Measurements from ENCODE around the gene CENPS. TPM values are rescaled to one million over a fixed set of nuclear protein-coding genes. Genes with fewer than 3 reads are reported as not detected.
A peak's percentile ranks its signal among the peaks of the same experiment; 100 is the strongest.

Gene CENPS
- total and polyA plus RNA-seq, 9 of the 15 experiments (the other 6 are each of a cell fraction or from before 2014, with no cell fraction given), result 10.2 to 36.0 (median 26.0) TPM

DNA sequence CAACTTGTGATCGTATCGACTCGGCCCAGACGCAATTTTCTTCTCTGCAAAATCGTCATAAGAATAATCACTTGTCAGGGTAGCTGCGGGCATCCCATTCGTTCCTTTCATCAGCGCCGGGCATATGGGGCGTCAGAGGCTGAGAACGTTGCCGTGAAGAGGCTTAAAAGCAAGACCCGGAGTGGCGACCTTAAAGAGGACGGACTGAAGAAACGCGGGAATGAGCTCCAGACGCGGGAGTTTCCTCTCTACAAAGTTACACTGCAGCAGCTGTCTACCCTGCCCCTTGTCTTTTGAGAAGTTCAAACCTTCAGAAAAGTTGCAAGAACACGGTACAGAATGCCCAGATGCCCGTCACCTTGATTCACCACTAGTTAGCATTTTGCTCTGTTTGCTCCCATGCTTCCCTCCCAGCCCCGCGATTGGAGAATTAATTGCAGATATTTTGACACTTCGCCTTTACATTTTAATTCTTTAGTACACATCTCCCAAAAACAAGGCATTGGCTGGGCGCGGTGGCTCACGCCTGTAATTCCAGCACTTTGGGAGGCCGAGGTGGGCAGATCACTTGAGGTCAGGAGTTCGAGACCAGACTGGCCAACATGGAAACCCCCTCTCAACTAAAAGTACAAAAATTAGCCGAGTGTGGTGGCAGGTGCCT, 967 bp downstream of the CENPS start:
- CTCF ChIA-PET (ENCODE audit: low intra/inter-chr PET ratio), result interaction anchor here (0.6 to 5.7 kb wide), 4 partner anchors 31 to 62 kb away, joined by 3 to 95 read pairs (median 46); no protein-coding TSS in a partner anchor
- Histone ChIP-seq H3K27me3 (ENCODE audit: control insufficient read depth in 2 of 2, insufficient read depth in 2 of 2, low read length in 2 of 2) (no peaks in the 10 kb centered on the region), H3K36me3 (ENCODE audit: control insufficient read depth, insufficient read depth, low read length) (no peaks in the 10 kb centered on the region), H4K20me1 (replicated peaks; ENCODE audit: control insufficient read depth, insufficient read depth, low read length) (no peaks in the 10 kb centered on the region), H3K9me3 (replicated peaks; ENCODE audit: control insufficient read depth, insufficient read depth, low read depth, low read length) (no peaks in the 10 kb centered on the region), H3K9me1 (ENCODE audit: control insufficient read depth, insufficient read depth, low read length) (peaks cover 3% of the 10 kb centered on the region), H3K79me2 (ENCODE audit: control insufficient read depth, insufficient read depth, low read length) (peaks cover 12% of the 10 kb centered on the region; the same call in 2 of the 3 replicates), H2AFZ (ENCODE audit: low read depth, low read length) (peak overlapping the region; percentile 98), H3K4me2 (ENCODE audit: insufficient read depth, low read length) (peak overlapping the region; percentile 95), H3K4me1 (replicated peaks in 1 of 2; ENCODE audit: control insufficient read depth in 2 of 2, insufficient read depth in 2 of 2, low read length in 2 of 2) (peaks cover 9 to 21% of the 10 kb centered on the region in 2 experiments; a peak in 4 of 5 replicates), H3K4me3 (peak overlapping the region; percentile 60), H3K27ac (ENCODE audit: extremely low read depth, low read depth, low read length) (peak overlapping the region; percentile 81), H3K9ac (ENCODE audit: insufficient read depth in 1 of 2, low read depth in 2 of 2, low read length in 2 of 2) (peak overlapping the region; percentile 77 to 92)
- 18% methylated on average over 30 of the region's 30 CpGs for WGBS (ENCODE audit: insufficient coverage, low coverage, missing lambda C conversion rate)
- ATAC-seq (0 out of 3 replicates have a peak, but pooled peaks have one; percentile 6), DNase-seq (ENCODE audit: extremely low read depth in 1 of 4, low spot score in 3 of 4) (peak; percentile 27 to 52 (median 30)), FAIRE-seq (no peak)
- BruUV-seq (replicated peaks), result TSS peak; percentile 83
- intact Hi-C loops (cut with micrococcal nuclease) (no loop called here), in situ Hi-C loops (cut with MboI) (loop anchor here (5.0 kb wide), 1 partner anchor 61 kb away; no protein-coding TSS in a partner anchor)
- POLR2A ChIA-PET, result interaction anchor here (0.8 to 2.3 kb wide), 11 partner anchors 16 to 157 kb away, joined by 3 to 11 read pairs (median 5); no protein-coding TSS in a partner anchor
- TF ChIP-seq CREM (IDR thresholded peaks at IDR 0.05; ENCODE audit: low read depth) (0 out of 2 replicates have a peak, but pooled peaks have one; percentile 20), CBFA2T2 (conservative IDR thresholded peaks at IDR 0.05) (no peak), AFF1 (IDR thresholded peaks at IDR 0.05; ENCODE audit: low read depth in 1 of 2, partially characterized antibody in 2 of 2) (peak in 1 of 2 experiments; percentile 21), MTA2 (IDR thresholded peaks at IDR 0.05; ENCODE audit: low read depth) (no peak)
- TF ChIP-seq, protein P1, sequence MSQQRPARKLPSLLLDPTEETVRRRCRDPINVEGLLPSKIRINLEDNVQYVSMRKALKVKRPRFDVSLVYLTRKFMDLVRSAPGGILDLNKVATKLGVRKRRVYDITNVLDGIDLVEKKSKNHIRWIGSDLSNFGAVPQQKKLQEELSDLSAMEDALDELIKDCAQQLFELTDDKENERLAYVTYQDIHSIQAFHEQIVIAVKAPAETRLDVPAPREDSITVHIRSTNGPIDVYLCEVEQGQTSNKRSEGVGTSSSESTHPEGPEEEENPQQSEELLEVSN (IDR thresholded peaks at IDR 0.05; ENCODE audit: borderline replicate concordance in 1 of 2, extremely low read depth in 1 of 2, insufficient read depth in 1 of 2, insufficient read length in 1 of 2, low read depth in 1 of 2, low read length in 1 of 2, poor library complexity in 1 of 2, severe bottlenecking in 1 of 2), result peak in 1 of 2 experiments; percentile 73

All from K562 (cell line).